Measurements from ENCODE around the gene VRK2. TPM values are rescaled to one million over a fixed set of nuclear protein-coding genes. Genes with fewer than 3 reads are reported as not detected.

The VRK2 gene
- total RNA-seq, 1 experiment from 2014 or later, result 27.6 TPM

- Histone ChIP-seq H3K36me3 (ENCODE audit: low read depth, low read length) (peaks cover 39% of the 10 kb centered on the region), H3F3A (ENCODE audit: low read length, unreplicated experiment) (no peaks in the 10 kb centered on the region), H3K79me2 (ENCODE audit: low read length) (peaks cover 52% of the 10 kb centered on the region), H3K4me3 (ENCODE audit: low read length) (no peak overlapping the region), H2AFZ (ENCODE audit: low read length) (no peak overlapping the region), H3K27ac (ENCODE audit: low read length) (no peak overlapping the region), H3K4me2 (ENCODE audit: low read length) (no peak overlapping the region), H3K9me3 (ENCODE audit: low read length) (no peaks in the 10 kb centered on the region), H3K4me1 (ENCODE audit: insufficient read depth, low read length) (peaks cover 19% of the 10 kb centered on the region), H3K9ac (ENCODE audit: low read length) (no peak overlapping the region), H3K9me2 (replicated peaks; ENCODE audit: low read length) (no peaks in the 10 kb centered on the region), H3K27me3 (ENCODE audit: low read length) (no peaks in the 10 kb centered on the region), H4K20me1 (ENCODE audit: low read length) (no peaks in the 10 kb centered on the region)
- intact Hi-C loops (cut with micrococcal nuclease), result no loop called here
- ChIA-PET POLR2A (ENCODE audit: unreplicated experiment) (interaction anchor here (0.7 kb wide), 1 partner anchor 19 kb away, joined by 4 read pairs; no protein-coding TSS in a partner anchor), CTCF (no interaction called here)
- no peak for TF ChIP-seq CTCF (conservative IDR thresholded peaks at IDR 0.05; ENCODE audit: low read depth, low read length)
- no peak for TF ChIP-seq EZH2 (IDR thresholded peaks at IDR 0.05; ENCODE audit: low read length, unreplicated experiment)
- TF ChIP-seq EZH2phosphoT487 (IDR thresholded peaks at IDR 0.05; ENCODE audit: borderline replicate concordance, low read length), result no peak
- no peak for ATAC-seq
- no TSS peak for BruUV-seq (replicated peaks)
- DNase-seq, result no peak
Measured at GRCh38 chr2:58052978-58053377, 6.4 kb downstream of the VRK2 start.

GRCh38 chr2:58054264-58054663 lies 7.7 kb downstream of the VRK2 start:
- peaks cover 39% of the 10 kb centered on the region for H3K79me2 ChIP-seq (ENCODE audit: low read length)
- H3K36me3 ChIP-seq (ENCODE audit: low read depth, low read length), result peaks cover 45% of the 10 kb centered on the region
- H3F3A ChIP-seq (ENCODE audit: low read length, unreplicated experiment), result no peaks in the 10 kb centered on the region
- no peak overlapping the region for H3K27ac ChIP-seq (ENCODE audit: low read length)
- H3K9ac ChIP-seq (ENCODE audit: low read length), result no peak overlapping the region
- H3K9me3 ChIP-seq (ENCODE audit: low read length), result no peaks in the 10 kb centered on the region
- ChIA-PET POLR2A (ENCODE audit: unreplicated experiment) (interaction anchor here (0.6 kb wide), 1 partner anchor 266 kb away, joined by 7 read pairs; no protein-coding TSS in a partner anchor), CTCF (no interaction called here)
- H3K4me1 ChIP-seq (ENCODE audit: insufficient read depth, low read length), result peaks cover 6% of the 10 kb centered on the region
- H3K4me2 ChIP-seq (ENCODE audit: low read length), result no peak overlapping the region
- DNase-seq (no peak), ATAC-seq (no peak)
- TF ChIP-seq CTCF (conservative IDR thresholded peaks at IDR 0.05; ENCODE audit: low read depth, low read length) (no peak), EZH2phosphoT487 (IDR thresholded peaks at IDR 0.05; ENCODE audit: borderline replicate concordance, low read length) (no peak), EZH2 (IDR thresholded peaks at IDR 0.05; ENCODE audit: low read length, unreplicated experiment) (no peak)
- no peaks in the 10 kb centered on the region for H3K27me3 ChIP-seq (ENCODE audit: low read length)
- intact Hi-C loops (cut with micrococcal nuclease), result no loop called here
- H3K9me2 ChIP-seq (replicated peaks; ENCODE audit: low read length), result no peaks in the 10 kb centered on the region
- no TSS peak for BruUV-seq (replicated peaks)
- H3K4me3 ChIP-seq (ENCODE audit: low read length), result no peak overlapping the region
- H2AFZ ChIP-seq (ENCODE audit: low read length), result no peak overlapping the region
- no peaks in the 10 kb centered on the region for H4K20me1 ChIP-seq (ENCODE audit: low read length)

- H3K4me3 ChIP-seq (ENCODE audit: low read length), result no peak overlapping the region
- no TSS peak for BruUV-seq (replicated peaks)
- no peaks in the 10 kb centered on the region for H3K9me2 ChIP-seq (replicated peaks; ENCODE audit: low read length)
- no peaks in the 10 kb centered on the region for H4K20me1 ChIP-seq (ENCODE audit: low read length)
- no peak overlapping the region for H3K27ac ChIP-seq (ENCODE audit: low read length)
- H3K36me3 ChIP-seq (ENCODE audit: low read depth, low read length), result peaks cover 43% of the 10 kb centered on the region
- no peaks in the 10 kb centered on the region for H3K9me3 ChIP-seq (ENCODE audit: low read length)
- peaks cover 31% of the 10 kb centered on the region for H3K79me2 ChIP-seq (ENCODE audit: low read length)
- intact Hi-C loops (cut with micrococcal nuclease), result no loop called here
- no peak for TF ChIP-seq EZH2 (IDR thresholded peaks at IDR 0.05; ENCODE audit: low read length, unreplicated experiment)
- TF ChIP-seq CTCF (conservative IDR thresholded peaks at IDR 0.05; ENCODE audit: low read depth, low read length), result no peak
- TF ChIP-seq EZH2phosphoT487 (IDR thresholded peaks at IDR 0.05; ENCODE audit: borderline replicate concordance, low read length), result no peak
- ChIA-PET CTCF (no interaction called here), POLR2A (ENCODE audit: unreplicated experiment) (no interaction called here)
- DNase-seq, result no peak
- H3F3A ChIP-seq (ENCODE audit: low read length, unreplicated experiment), result no peaks in the 10 kb centered on the region
- no peaks in the 10 kb centered on the region for H3K27me3 ChIP-seq (ENCODE audit: low read length)
- H3K4me1 ChIP-seq (ENCODE audit: insufficient read depth, low read length), result no peaks in the 10 kb centered on the region
- no peak overlapping the region for H3K9ac ChIP-seq (ENCODE audit: low read length)
- ATAC-seq, result no peak
- no peak overlapping the region for H2AFZ ChIP-seq (ENCODE audit: low read length)
- H3K4me2 ChIP-seq (ENCODE audit: low read length), result no peak overlapping the region
Measured at GRCh38 chr2:58055033-58055786, 8.6 kb downstream of the VRK2 start.
